ENCODE measurements around the gene SLC4A1AP.

SLC4A1AP gene

GRCh38 chr2:27742571-27742970 lies 78.9 kb downstream of the SLC4A1AP start:
- DNase-seq (ENCODE audit: low read depth in 2 of 2): no peak

Data from fibroblast of skin of left quadriceps (primary cell).